ENCODE measurements around the gene PCDHGA5.

GRCh38 chr5:141412854-141413539 lies 49.0 kb downstream of the PCDHGA5 start, which contains the start of gene PCDHGA10:
- TF ChIP-seq POLR2AphosphoS5 (IDR thresholded peaks at IDR 0.05) (no peak), POLR2A (IDR thresholded peaks at IDR 0.05) (no peak)

All from transverse colon (tissue), 3 donors.